Measurements from ENCODE around the gene RHOT2.

- TF ChIP-seq REST (IDR thresholded peaks at IDR 0.05; ENCODE audit: unreplicated experiment) (no peak), POLR2AphosphoS5 (IDR thresholded peaks at IDR 0.05; ENCODE audit: low read depth) (no peak), CTCF (conservative IDR thresholded peaks at IDR 0.05; ENCODE audit: low read depth in 2 of 2) (peak in 1 of 2 experiments; percentile 28; a peak in 1 of 4 replicates), EZH2phosphoT487 (IDR thresholded peaks at IDR 0.05; ENCODE audit: unreplicated experiment) (no peak), EZH2 (IDR thresholded peaks at IDR 0.05; ENCODE audit: low read depth, unreplicated experiment) (no peak), CREB1 (CRISPR knock-in tag; IDR thresholded peaks at IDR 0.05; ENCODE audit: low read depth) (no peak)
Observed at GRCh38 chr16:658679-659571, 9.0 kb upstream of the RHOT2 start.
